ENCODE measurements around the gene PPP1R3D.
A peak's percentile ranks its signal among the peaks of the same experiment; 100 is the strongest.

The PPP1R3D gene

GRCh38 chr20:59948212-59948611, 8.1 kb upstream of the PPP1R3D start:
- DNase-seq (ENCODE audit: low read depth), result no peak

GRCh38 chr20:59947376-59947775, 7.3 kb upstream of the PPP1R3D start:
- no peak for DNase-seq (ENCODE audit: low read depth)

GRCh38 chr20:59945731-59946130, 5.6 kb upstream of the PPP1R3D start:
- no peak for DNase-seq (ENCODE audit: low read depth)

GRCh38 chr20:59945175-59945574, 5.1 kb upstream of the PPP1R3D start:
- no peak for DNase-seq (ENCODE audit: low read depth)

GRCh38 chr20:59944726-59945125, 4.6 kb upstream of the PPP1R3D start:
- no peak for DNase-seq (ENCODE audit: low read depth)

GRCh38 chr20:59942245-59942644, 2.1 kb upstream of the PPP1R3D start:
- no peak for DNase-seq (ENCODE audit: low read depth)

GRCh38 chr20:59940956-59941294, 820 bp upstream of the PPP1R3D start:
- DNase-seq (ENCODE audit: low read depth), result no peak

GRCh38 chr20:59939879-59940128, 301 bp downstream of the PPP1R3D start:
- no peak for DNase-seq (ENCODE audit: low read depth)

GRCh38 chr20:59939052-59939878, 840 bp downstream of the PPP1R3D start:
- no peak for DNase-seq (ENCODE audit: low read depth)

GRCh38 chr20:59938696-59939051, 1.4 kb downstream of the PPP1R3D start:
- no peak for DNase-seq (ENCODE audit: low read depth)

- DNase-seq (ENCODE audit: low read depth), result no peak
Measured at GRCh38 chr20:59938221-59938620, 1.9 kb downstream of the PPP1R3D start.

- DNase-seq (ENCODE audit: low read depth), result no peak
Measured at GRCh38 chr20:59937150-59937549, 3.0 kb downstream of the PPP1R3D start.

- no peak for DNase-seq (ENCODE audit: low read depth)
Measured at GRCh38 chr20:59936409-59936808, 3.7 kb downstream of the PPP1R3D start.

GRCh38 chr20:59935457-59936185, 4.5 kb downstream of the PPP1R3D start:
- DNase-seq (ENCODE audit: low read depth), result no peak

- DNase-seq (ENCODE audit: low read depth), result peak; percentile 14
Measured at GRCh38 chr20:59933849-59934585, 6.1 kb downstream of the PPP1R3D start.

GRCh38 chr20:59933296-59933848, 6.7 kb downstream of the PPP1R3D start, which contains the start of gene SYCP2:
Gene SYCP2 (minus strand): TSS chr20:59933637. CDS start chr20:59922413, 11,224 bp downstream.
- no peak for DNase-seq (ENCODE audit: low read depth)

GRCh38 chr20:59932616-59933295, 7.3 kb downstream of the PPP1R3D start:
- no peak for DNase-seq (ENCODE audit: low read depth)

- DNase-seq (ENCODE audit: low read depth), result no peak
Measured at GRCh38 chr20:59931511-59932312, 8.4 kb downstream of the PPP1R3D start.

GRCh38 chr20:59925899-59926298, 14.2 kb downstream of the PPP1R3D start:
- no peak for DNase-seq (ENCODE audit: low read depth)

GRCh38 chr20:59925359-59925758, 14.7 kb downstream of the PPP1R3D start:
- DNase-seq (ENCODE audit: low read depth), result no peak

- no peak for DNase-seq (ENCODE audit: low read depth)
Measured at GRCh38 chr20:59923514-59923913, 16.6 kb downstream of the PPP1R3D start.

Measured in non-pigmented ciliary epithelial cell (primary cell).